Osteoblast (primary cell): ENCODE data around the gene TSSC4. TPM values are rescaled to one million over a fixed set of nuclear protein-coding genes. Genes with fewer than 3 reads are reported as not detected.

ENCODE experiments used
- DNase-seq: peaks from one replicate; pipeline ENCODE4 v3.0.0; 2011; ENCODE audit warnings: low spot score, mixed read lengths; ENCODE audit not compliant: insufficient read length; ENCODE audit errors: missing footprints
- H2AFZ ChIP-seq: 2 replicates; pipeline ENCODE4 v1.6.0; 2011; ENCODE audit warnings: mild to moderate bottlenecking, low read length
- H3K27ac ChIP-seq: 2 replicates; pipeline ENCODE4 v1.5.1; 2011; ENCODE audit warnings: mild to moderate bottlenecking, low read depth, low read length, moderate library complexity
- H3K27me3 ChIP-seq: 2 replicates; pipeline ENCODE4 v1.6.0; 2012; ENCODE audit warnings: mild to moderate bottlenecking, control low read depth, inconsistent platforms, low read length, moderate library complexity; ENCODE audit not compliant: insufficient read depth
- H3K36me3 ChIP-seq: 2 replicates; pipeline ENCODE4 v1.5.1; 2011; ENCODE audit warnings: mild to moderate bottlenecking, low read length, control low read depth, moderate library complexity; ENCODE audit not compliant: insufficient read depth
- H3K4me1 ChIP-seq: 2 replicates; pipeline ENCODE4 v1.5.1; 2011; ENCODE audit warnings: mild to moderate bottlenecking, low read length, control low read depth, moderate library complexity; ENCODE audit not compliant: insufficient read depth
- H3K4me2 ChIP-seq: 2 replicates; pipeline ENCODE4 v1.6.0; 2011; ENCODE audit warnings: mild to moderate bottlenecking, low read length; ENCODE audit not compliant: insufficient read depth
- H3K4me3 ChIP-seq: fragments of 200-600 bp; sonication (generic); 3 replicates; pipeline ENCODE4 v1.5.1; 2012; ENCODE audit warnings: mild to moderate bottlenecking, low read length, inconsistent platforms; ENCODE audit not compliant: insufficient read depth
- H3K79me2 ChIP-seq: 2 replicates; pipeline ENCODE4 v1.6.0; 2012; ENCODE audit warnings: mild to moderate bottlenecking, low read length, control low read depth, inconsistent platforms; ENCODE audit not compliant: insufficient read depth
- H3K9me3 ChIP-seq: 2 replicates; pipeline ENCODE4 v1.5.1; 2011; ENCODE audit warnings: low read depth, low read length, control low read depth
- H4K20me1 ChIP-seq: 2 replicates; pipeline ENCODE4 v1.6.0; 2012; ENCODE audit warnings: mild to moderate bottlenecking, low read length, control low read depth; ENCODE audit not compliant: insufficient read depth
- CTCF ChIP-seq: IDR thresholded peaks from 2 replicates; pipeline ENCODE4 v1.5.1; 2011; ENCODE audit warnings: mild to moderate bottlenecking, low read depth, low read length, moderate library complexity; ENCODE audit errors: extremely low read depth
- total RNA-seq: library from RNA; depleted of rRNA; stranded (reverse); fragments of >200 nt; gene quantifications from 2 replicates; pipeline ENCODE4 v1.2.3, GENCODE V29; 2012

The TSSC4 gene
- total RNA-seq, 1 donor: 46.7 TPM

GRCh38 chr11:2392241-2392959 lies 8.2 kb upstream of the TSSC4 start:
- no peak for DNase-seq
- Histone ChIP-seq H3K4me1 (peaks cover 9% of the 10 kb centered on the region), H3K79me2 (peaks cover 90% of the 10 kb centered on the region), H4K20me1 (peaks cover 52% of the 10 kb centered on the region), H3K27ac (no peak overlapping the region), H3K4me3 (no peak overlapping the region), H3K36me3 (peaks cover 10% of the 10 kb centered on the region), H3K4me2 (no peak overlapping the region), H3K9me3 (no peaks in the 10 kb centered on the region), H3K27me3 (no peaks in the 10 kb centered on the region), H2AFZ (no peak overlapping the region)
- TF ChIP-seq CTCF: no peak

- Histone ChIP-seq H3K4me2 (no peak overlapping the region), H3K9me3 (no peaks in the 10 kb centered on the region), H2AFZ (no peak overlapping the region), H3K79me2 (peaks cover 86% of the 10 kb centered on the region), H3K27me3 (no peaks in the 10 kb centered on the region), H3K36me3 (peaks cover 15% of the 10 kb centered on the region), H4K20me1 (peaks cover 43% of the 10 kb centered on the region), H3K4me1 (peaks cover 5% of the 10 kb centered on the region), H3K4me3 (no peak overlapping the region), H3K27ac (no peak overlapping the region)
- no peak for DNase-seq
- no peak for TF ChIP-seq CTCF
These were observed 7.3 kb upstream of the TSSC4 start for GRCh38 chr11:2393111-2393868.

- no peak for TF ChIP-seq CTCF
- no peak for DNase-seq
- Histone ChIP-seq H3K9me3 (no peaks in the 10 kb centered on the region), H3K79me2 (peaks cover 86% of the 10 kb centered on the region), H2AFZ (no peak overlapping the region), H3K4me3 (no peak overlapping the region), H4K20me1 (peaks cover 34% of the 10 kb centered on the region), H3K36me3 (peaks cover 15% of the 10 kb centered on the region), H3K4me1 (peaks cover 10% of the 10 kb centered on the region), H3K27me3 (no peaks in the 10 kb centered on the region), H3K4me2 (no peak overlapping the region), H3K27ac (no peak overlapping the region)
These were observed 6.4 kb upstream of the TSSC4 start for GRCh38 chr11:2393941-2394817.

- Histone ChIP-seq H3K4me2 (no peak overlapping the region), H3K4me1 (peaks cover 15% of the 10 kb centered on the region), H3K36me3 (peaks cover 15% of the 10 kb centered on the region), H3K27ac (no peak overlapping the region), H3K79me2 (peaks cover 86% of the 10 kb centered on the region), H2AFZ (no peak overlapping the region), H4K20me1 (peaks cover 29% of the 10 kb centered on the region), H3K4me3 (no peak overlapping the region), H3K9me3 (no peaks in the 10 kb centered on the region), H3K27me3 (no peaks in the 10 kb centered on the region)
- no peak for DNase-seq
- no peak for TF ChIP-seq CTCF
These were observed 5.8 kb upstream of the TSSC4 start for GRCh38 chr11:2394818-2395105.
